HG03159 (cell line): ENCODE results near the gene NSUN2.
"Not testable (repeated sequence)": the region's sequence is repeated elsewhere in the genome, so short reads cannot be mapped to it uniquely, and the experiment has no call there.

ENCODE experiments used
- ATAC-seq: cut with Tn5 transposase; IDR thresholded peaks from one replicate; pipeline ENCODE4 v1.9.1; 2021; ENCODE audit warnings: mild to moderate bottlenecking, moderate library complexity; ENCODE audit not compliant: unreplicated experiment

The NSUN2 gene

DNA sequence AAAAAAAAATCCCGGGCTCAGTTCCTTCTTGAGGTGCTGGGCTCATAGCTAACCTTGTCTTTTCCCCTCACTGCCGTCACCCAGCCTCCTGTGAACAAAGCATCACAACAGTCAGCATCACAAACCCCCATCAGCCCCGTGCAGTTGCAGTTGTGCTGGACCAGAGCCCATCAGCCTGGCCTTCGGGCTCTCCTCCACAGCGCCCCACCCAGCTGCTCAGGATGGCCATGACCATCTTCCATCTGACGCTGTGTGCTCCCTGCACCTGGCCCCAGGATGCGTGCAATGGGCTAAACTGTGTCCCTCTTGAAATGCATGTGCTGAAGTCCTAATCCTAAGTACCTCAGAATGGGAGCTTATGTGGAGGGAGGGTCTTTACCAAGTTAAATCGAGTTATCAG lies 48.1 kb downstream of the NSUN2 start:
- ATAC-seq: no peak

- ATAC-seq: no peak
These were observed 48.7 kb downstream of the NSUN2 start for GRCh38 chr5:6584101-6584645.

GRCh38 chr5:6583049-6583880 lies 49.6 kb downstream of the NSUN2 start:
- no peak for ATAC-seq

DNA sequence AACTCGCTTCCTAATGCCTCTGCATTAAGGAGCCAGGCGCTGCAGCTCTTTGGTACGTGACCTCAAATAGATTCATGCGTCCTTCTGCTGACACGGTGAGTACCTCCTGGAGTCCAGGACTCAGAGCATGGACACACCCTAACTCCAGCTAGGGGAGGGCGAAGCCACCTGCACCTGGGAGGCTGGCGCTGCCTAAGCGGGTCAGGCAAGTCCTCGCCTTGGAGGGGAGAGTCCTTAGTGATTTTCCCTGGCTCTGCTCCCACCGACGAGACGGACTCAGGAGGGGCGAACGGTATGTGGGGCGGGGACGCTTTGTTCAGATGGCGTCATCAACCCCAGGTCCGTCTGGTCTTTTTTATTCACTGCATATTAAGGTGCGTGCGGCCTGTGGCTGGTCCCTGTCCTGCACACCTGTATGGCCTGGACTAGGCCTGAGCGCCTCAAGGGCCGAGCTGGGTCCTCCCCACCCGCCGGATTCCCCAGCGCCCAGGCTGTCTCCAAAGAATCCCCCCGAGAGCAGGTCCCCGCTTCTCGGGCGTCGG lies 50.3 kb downstream of the NSUN2 start:
- ATAC-seq: no peak

DNA sequence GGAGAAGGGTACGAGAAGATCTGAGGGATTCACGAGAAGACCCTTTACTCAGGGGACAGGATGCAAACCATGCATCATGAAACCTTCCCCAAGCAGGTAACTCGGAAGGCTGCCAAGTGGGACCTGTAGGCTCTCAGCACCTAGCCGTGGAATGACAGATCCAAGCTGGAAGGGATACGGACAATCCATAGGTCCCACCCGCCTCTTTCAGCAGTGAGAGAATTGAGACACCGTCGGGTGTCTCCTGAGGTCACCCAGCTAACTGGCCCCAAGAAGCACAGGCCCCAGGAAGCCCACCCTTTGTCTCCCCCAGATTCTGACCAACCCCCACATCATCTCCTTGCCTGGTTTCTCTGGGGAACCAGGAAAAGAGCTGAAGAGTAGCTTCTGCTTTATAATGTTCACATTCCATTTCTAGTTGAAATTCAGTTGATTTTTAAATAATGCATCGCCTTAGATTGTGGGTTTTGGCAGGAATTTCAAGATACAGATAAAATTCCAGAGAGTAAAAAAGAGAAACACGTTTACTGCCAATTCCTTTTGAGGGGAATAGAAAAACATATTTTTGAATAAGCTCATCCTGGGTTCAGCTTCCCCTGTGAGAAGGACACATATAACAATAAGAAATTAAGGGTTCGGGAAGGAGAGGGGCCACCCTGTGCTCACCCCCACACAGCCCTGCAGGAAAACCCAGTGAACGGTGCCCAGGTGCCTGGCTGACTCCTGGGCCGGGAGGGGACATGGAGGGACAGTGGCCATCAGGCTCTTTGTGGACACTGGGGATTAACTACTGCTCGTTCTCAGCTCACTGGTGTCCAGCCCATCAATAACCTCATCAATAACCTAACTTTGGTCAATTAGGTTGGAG lies 51.1 kb downstream of the NSUN2 start:
- no peak for ATAC-seq

- no peak for ATAC-seq
These were observed 51.8 kb downstream of the NSUN2 start for GRCh38 chr5:6581090-6581489.

DNA sequence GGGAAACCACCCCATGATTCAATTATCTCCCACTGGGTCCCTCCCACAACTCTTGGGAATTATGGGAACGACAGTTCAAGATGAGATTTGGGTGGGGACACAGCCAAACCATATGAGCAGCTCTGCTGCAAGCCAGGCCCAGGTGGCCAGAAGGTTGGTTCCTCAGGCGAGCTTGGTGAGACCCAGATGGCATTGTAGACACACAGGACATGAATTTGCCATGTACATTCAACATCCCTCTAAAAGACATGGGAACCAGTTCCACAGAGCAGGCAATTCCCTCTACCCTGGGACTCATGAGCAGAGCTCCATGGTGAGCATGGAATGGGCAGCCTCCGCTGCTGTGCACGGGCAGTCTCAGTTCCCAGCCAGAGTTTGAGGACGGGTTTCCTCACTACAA lies 53.3 kb downstream of the NSUN2 start:
- ATAC-seq: no peak

DNA sequence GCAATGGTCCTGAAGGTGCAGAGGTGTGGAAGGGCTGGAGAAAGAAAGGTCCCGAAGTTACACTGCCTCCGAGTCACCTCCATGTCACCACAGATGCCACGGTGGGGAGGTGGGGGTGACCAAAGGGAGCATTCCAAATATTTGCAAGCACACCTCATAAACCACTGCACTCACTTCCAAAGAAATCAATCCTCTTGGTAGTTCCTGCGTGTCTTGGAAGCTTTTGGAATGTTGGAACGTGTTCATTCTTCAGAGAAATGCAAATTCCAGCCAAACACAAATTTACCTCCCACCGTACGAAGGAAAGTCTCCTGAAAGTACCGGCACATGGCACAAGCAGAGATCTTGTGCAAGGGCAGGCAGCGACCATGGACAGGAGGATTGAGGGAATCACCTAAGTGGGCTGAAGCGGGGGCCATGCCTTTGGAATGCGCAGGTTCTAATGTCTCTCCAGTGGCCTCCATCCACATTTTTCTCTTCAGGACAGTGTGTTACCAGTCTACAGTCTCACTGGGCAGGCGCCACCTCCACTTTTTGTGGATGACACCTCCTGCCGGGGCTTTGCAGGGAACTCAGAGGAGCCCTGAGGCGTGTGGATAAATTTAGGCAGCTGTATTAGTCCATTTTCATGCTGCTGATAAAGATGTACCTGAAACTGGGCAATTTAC lies 54.0 kb downstream of the NSUN2 start:
- ATAC-seq: no peak

DNA sequence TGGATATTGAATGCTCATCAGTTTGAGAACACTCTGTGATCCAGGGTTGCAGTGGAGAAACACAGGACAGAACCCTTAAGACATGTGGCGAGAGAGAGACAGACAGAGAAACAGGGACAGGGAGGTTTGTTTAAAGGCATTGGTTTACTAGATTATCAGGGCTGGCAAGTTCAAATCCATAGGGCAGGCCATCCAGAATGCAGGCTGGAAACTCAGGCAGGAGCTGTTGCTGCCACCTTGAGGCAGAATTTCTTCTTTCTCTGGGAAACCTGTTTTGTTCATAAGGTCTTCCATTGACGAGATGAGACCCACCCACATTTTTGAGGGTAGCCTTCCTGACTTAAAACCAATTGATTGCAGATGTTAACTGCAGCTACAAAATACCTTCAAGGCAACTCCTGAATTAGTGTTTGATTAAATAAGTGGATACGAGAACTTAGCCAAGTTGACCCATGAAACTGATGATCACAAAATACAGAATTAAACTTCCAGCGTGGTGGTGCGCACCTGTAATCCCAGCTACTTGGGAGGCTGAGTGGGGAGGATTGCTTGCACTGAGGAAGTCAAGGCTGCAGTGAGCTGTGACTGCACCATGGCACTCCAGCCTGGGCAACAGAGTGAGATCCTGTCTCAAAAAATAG lies 55.9 kb downstream of the NSUN2 start:
- no peak for ATAC-seq

DNA sequence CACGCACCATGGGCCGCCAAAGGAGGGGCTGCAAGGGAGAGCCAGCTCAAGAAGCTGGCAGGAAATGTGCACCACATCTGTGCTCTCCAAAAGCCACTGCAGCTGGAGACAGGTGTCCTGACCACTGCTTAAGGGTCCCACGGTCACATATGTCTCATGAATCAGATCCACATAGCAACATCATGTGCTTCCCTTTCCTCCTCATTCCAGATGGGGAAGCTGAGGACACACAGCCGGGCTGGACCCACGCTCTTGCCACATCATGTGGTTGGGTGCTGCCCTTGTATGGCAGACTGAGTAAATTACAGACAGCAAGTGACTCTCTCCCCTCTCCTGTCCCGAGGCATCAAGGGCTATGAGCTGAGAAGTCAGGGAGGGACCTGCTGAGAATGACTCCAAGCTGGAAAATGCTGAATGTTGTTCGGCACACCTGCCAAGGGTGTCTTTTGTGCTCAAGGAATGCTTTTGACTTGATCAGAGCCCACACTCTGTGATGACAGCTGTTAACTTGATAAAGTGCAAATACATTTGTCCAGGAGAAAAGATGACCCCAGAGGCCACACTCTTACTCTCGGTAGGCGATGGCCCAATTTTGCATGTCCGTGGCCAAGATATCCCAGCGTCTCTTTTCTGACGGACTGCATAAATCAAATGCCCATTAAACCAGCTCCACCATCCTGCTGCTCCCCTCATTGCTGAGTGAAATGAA lies 58.2 kb downstream of the NSUN2 start:
- ATAC-seq: no peak

- ATAC-seq: no peak
These were observed 58.7 kb downstream of the NSUN2 start for GRCh38 chr5:6574111-6574510.

GRCh38 chr5:6573651-6574101 lies 59.2 kb downstream of the NSUN2 start:
- no peak for ATAC-seq

DNA sequence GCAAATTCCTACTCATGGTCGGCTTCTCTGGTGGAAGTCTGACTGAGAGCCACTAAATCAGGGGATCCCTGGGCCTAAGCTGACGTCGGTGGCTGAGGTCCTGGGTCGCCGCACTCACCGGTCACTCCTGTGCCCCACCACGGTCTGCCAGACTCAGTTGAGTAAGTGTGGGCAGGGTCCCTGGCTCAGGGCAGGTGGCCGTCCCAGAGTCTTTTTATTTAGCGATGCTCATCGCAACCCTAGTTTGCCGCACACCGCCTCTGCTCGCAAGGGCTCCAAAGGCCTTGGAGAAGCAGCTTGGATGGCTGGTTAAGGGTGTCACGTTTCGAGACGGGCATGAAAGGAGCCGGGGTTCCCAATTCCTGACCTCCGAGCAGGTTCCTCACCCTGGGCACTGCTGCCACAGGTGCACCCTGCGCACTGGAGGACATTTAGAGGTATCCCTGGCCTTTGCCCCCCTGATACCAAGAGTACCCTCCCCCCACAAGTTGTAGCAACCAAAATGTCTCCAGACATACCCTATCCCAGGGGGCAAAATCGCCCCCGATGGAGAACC lies 59.9 kb downstream of the NSUN2 start:
- no peak for ATAC-seq

- ATAC-seq: no peak
These were observed 60.6 kb downstream of the NSUN2 start for GRCh38 chr5:6572086-6572824.

DNA sequence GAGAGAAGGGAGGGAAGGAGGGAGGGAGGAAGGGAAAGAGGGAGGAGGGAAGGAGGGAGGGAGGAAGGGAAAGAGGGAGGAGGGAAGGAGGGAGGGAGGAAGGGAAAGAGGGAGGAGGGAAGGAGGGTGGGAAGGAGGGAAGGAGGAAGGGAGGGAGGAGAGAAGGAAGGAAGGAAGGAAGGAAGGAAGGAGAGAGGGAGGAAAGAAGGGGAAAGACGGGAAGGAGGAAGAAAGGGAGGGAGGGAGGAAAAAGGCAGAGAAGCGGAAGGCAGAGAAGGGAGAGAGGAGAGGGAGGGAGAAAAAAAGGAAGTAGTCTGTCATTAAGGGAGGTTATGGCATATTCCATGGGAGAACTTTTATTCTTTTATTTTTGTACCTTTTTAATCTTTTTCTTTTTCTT lies 61.2 kb downstream of the NSUN2 start:
- not testable (repeated sequence) for ATAC-seq

GRCh38 chr5:6570530-6570929 lies 62.3 kb downstream of the NSUN2 start:
- ATAC-seq: no peak

GRCh38 chr5:6568889-6569288 lies 64.0 kb downstream of the NSUN2 start:
- ATAC-seq: no peak

- no peak for ATAC-seq
These were observed 64.5 kb downstream of the NSUN2 start for GRCh38 chr5:6568383-6568782.

DNA sequence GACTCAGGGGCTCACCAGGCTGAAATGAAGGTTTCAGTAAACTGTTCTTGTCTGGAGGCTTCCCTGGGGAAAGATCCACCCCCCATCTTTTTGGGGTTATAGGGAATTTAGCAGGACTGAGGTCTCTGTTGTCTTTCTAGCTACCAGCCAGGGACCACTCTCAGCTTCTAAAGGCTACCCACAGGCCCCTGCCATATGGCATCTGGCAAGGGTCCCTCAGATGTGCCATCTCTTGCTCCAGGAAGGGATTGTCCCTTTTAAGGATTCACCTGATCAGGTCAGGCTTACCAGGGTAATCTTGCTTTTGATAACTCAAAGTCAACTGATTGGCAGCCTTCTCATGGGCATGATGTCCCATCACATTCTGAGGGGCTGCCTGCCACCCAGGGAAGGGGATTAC lies 65.0 kb downstream of the NSUN2 start:
- ATAC-seq: no peak
